Esophagus muscularis mucosa (tissue), 4 donors: Measurements from ENCODE around the gene NEU4. TPM values are rescaled to one million over a fixed set of nuclear protein-coding genes. Genes with fewer than 3 reads are reported as not detected.

Source experiments
- DNase-seq: peaks from one replicate; pipeline ENCODE4 v3.0.0-alpha.2; 2017; ENCODE audit errors: extremely low spot score
- H3K27ac ChIP-seq, 4 donors: fragments of 200-600 bp; sonication (generic); replicated peaks in 1 of 4; 1 replicate in 3 of 4; 2 replicates in 1 of 4; pipeline ENCODE4 v1.5.1; 2016 to 2019; ENCODE audit warnings: mild to moderate bottlenecking in 1 of 4
- H3K27me3 ChIP-seq, 4 donors: fragments of 200-600 bp; sonication (generic); one replicate each; pipeline versions ENCODE4 v1.5.1 to v1.6.0; 2016 to 2019
- H3K36me3 ChIP-seq, 4 donors: fragments of 200-600 bp; sonication (generic); one replicate each; pipeline ENCODE4 v1.5.1; 2016 to 2019
- H3K4me1 ChIP-seq, 4 donors: fragments of 200-600 bp; sonication (generic); one replicate each; pipeline ENCODE4 v1.5.1; 2016 to 2019
- H3K4me3 ChIP-seq, 4 donors: fragments of 200-600 bp; sonication (generic); 1 replicate in 2 of 4; 2 replicates in 2 of 4; pipeline ENCODE4 v1.5.1; 2016 to 2019; ENCODE audit warnings: mild to moderate bottlenecking in 4 of 4, moderate library complexity in 1 of 4
- H3K9me3 ChIP-seq, 4 donors: fragments of 200-600 bp; sonication (generic); 1 replicate in 3 of 4; 2 replicates in 1 of 4; pipeline ENCODE4 v1.5.1; 2016 to 2019
- CTCF ChIP-seq, 3 experiments: fragments of 200-600 bp in 2 of 3; fragments of 450-650 bp in 1 of 3; sonication (generic) in 2 of 3; IDR thresholded peaks; one replicate each; pipeline ENCODE4 v1.5.1; 2017 to 2019; ENCODE audit warnings: antibody characterized with exemption in 3 of 3, mild to moderate bottlenecking in 2 of 3, moderate library complexity in 1 of 3
- EP300 ChIP-seq: sonication (generic); formaldehyde crosslinking; IDR thresholded peaks from one replicate; pipeline ENCODE4 v1.6.1; 2017; ENCODE audit warnings: antibody characterized with exemption
- POLR2A ChIP-seq: fragments of 450-650 bp; IDR thresholded peaks from one replicate; pipeline ENCODE4 v1.6.1; 2017; ENCODE audit warnings: antibody characterized with exemption, moderate library complexity, mild to moderate bottlenecking, low read depth
- POLR2AphosphoS5 ChIP-seq, 2 donors: sonication (generic); formaldehyde crosslinking; IDR thresholded peaks; one replicate each; pipeline ENCODE4 v1.6.1; 2017; ENCODE audit warnings: antibody characterized with exemption in 2 of 2
- WGBS: methylation state at CpG from one replicate; pipeline ENCODE4 v1.1.5; 2018; 5-methylcytosine and 5-hydroxymethylcytosine counted together
- intact Hi-C: fragments of 100-400 bp; cut with DNase I; formaldehyde crosslinking; loops from one replicate; pipeline ENCODE4 v1.15.1; 2023
- total RNA-seq, 4 donors: library from RNA; depleted of rRNA; stranded (reverse); fragments of >200 nt; gene quantifications; one replicate each; pipeline versions ENCODE4 v1.1.0 to v1.2.1, GENCODE V29; 2016

NEU4 gene
- total RNA-seq, 4 donors from 2014 or later, result 1.5 to 5.4 TPM; not detected in 2

- 93% methylated on average over 10 of the region's 10 CpGs for WGBS
- Histone ChIP-seq H3K36me3 (no peaks in the 10 kb centered on the region), H3K27me3 (no peaks in the 10 kb centered on the region), H3K4me3 (no peak overlapping the region), H3K4me1 (peaks cover 0 to 5% (median 0%) of the 10 kb centered on the region in 4 donors), H3K27ac (no peak overlapping the region), H3K9me3 (no peaks in the 10 kb centered on the region)
- TF ChIP-seq POLR2A (no peak), POLR2AphosphoS5 (IDR thresholded peaks at IDR 0.05) (no peak), EP300 (no peak), CTCF (IDR thresholded peaks at IDR 0.05) (no peak)
- no peak for DNase-seq
- intact Hi-C loops, result no loop called here
Observed at GRCh38 chr2:241834527-241835210, 25.7 kb downstream of the NEU4 start.

GRCh38 chr2:241835611-241836010, 26.6 kb downstream of the NEU4 start:
- Histone ChIP-seq H3K27ac (no peak overlapping the region), H3K27me3 (no peaks in the 10 kb centered on the region), H3K4me3 (no peak overlapping the region), H3K36me3 (no peaks in the 10 kb centered on the region), H3K4me1 (peaks cover 0 to 5% (median 0%) of the 10 kb centered on the region in 4 donors), H3K9me3 (no peaks in the 10 kb centered on the region)
- DNase-seq, result no peak
- 89% methylated on average over 4 of the region's 4 CpGs for WGBS
- TF ChIP-seq POLR2AphosphoS5 (IDR thresholded peaks at IDR 0.05), result no peak
- no peak for TF ChIP-seq CTCF (IDR thresholded peaks at IDR 0.05)
- TF ChIP-seq POLR2A, result no peak
- TF ChIP-seq EP300, result no peak
- intact Hi-C loops, result no loop called here

- no peak for DNase-seq
- no peaks in the 10 kb centered on the region for H3K27me3 ChIP-seq
- no peaks in the 10 kb centered on the region for H3K36me3 ChIP-seq
- no peak overlapping the region for H3K27ac ChIP-seq
- peaks cover 0 to 5% (median 0%) of the 10 kb centered on the region in 4 donors for H3K4me1 ChIP-seq
- 62% methylated on average over 6 of the region's 6 CpGs for WGBS
- no peaks in the 10 kb centered on the region for H3K9me3 ChIP-seq
- intact Hi-C loops, result no loop called here
- no peak for TF ChIP-seq POLR2A
- TF ChIP-seq CTCF (IDR thresholded peaks at IDR 0.05), result peak in 1 of 3 experiments; percentile 2
- H3K4me3 ChIP-seq, result no peak overlapping the region
Observed at GRCh38 chr2:241836292-241836691, 27.3 kb downstream of the NEU4 start.

- TF ChIP-seq CTCF (IDR thresholded peaks at IDR 0.05) (no peak), POLR2A (no peak), EP300 (no peak), POLR2AphosphoS5 (IDR thresholded peaks at IDR 0.05) (no peak)
- DNase-seq, result no peak
- peaks cover 0 to 5% (median 0%) of the 10 kb centered on the region in 4 donors for H3K4me1 ChIP-seq
- WGBS, result 67% methylated on average over 13 of the region's 13 CpGs
- H3K27ac ChIP-seq, result no peak overlapping the region
- no peaks in the 10 kb centered on the region for H3K36me3 ChIP-seq
- no peaks in the 10 kb centered on the region for H3K9me3 ChIP-seq
- intact Hi-C loops, result no loop called here
- H3K27me3 ChIP-seq, result no peaks in the 10 kb centered on the region
- H3K4me3 ChIP-seq, result no peak overlapping the region
Observed at GRCh38 chr2:241837197-241837965, 28.4 kb downstream of the NEU4 start.
